Body of pancreas (tissue), 4 donors: ENCODE results near the gene SLC9A8.

ENCODE experiments used
- POLR2A ChIP-seq, 3 donors: fragments of 450-650 bp; IDR thresholded peaks; one replicate each; pipeline ENCODE4 v1.6.1; 2016; ENCODE audit warnings: antibody characterized with exemption in 3 of 3, mild to moderate bottlenecking in 2 of 3
- TF ChIP-seq, protein P1 (sequence below), 7 experiments: fragments of 450-650 bp in 4 of 7; fragments of 200-600 bp in 3 of 7; sonication (generic) in 3 of 7; IDR thresholded peaks; one replicate each; pipeline ENCODE4 v1.5.1; 2016 to 2019; ENCODE audit warnings: antibody characterized with exemption in 7 of 7

DNA sequence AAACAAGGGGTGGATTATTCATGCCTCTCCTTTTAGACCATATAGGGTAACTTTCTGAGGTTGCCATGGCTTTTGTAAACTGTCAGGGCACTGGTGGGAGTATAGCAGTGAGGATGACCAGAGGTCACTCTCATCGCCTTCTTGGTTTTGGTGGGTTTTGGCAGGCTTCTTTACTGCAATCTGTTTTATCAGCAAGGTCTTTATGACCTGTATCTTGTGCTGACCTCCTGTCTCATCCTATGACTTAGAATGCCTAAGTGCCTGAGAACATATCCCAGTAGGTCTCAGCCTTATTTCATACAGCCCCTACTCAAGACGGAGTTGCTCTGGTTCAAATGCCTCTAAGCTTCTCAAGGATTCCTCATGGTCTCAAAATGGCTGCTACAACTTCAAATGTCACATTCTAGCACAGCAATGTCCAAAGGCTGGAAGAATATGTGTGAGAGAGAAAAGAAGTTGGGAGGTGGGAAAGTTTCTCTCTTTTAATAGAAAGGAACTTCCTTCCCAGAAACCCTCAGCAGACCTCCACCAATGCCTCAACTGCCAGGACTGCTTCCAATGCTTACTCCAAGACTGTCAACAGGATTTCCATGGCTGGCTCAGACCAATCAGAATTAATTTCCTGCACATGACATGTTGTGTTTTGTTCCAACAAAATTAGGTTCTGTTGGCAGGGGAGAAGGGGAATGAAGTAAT is 46.6 kb upstream of the SLC9A8 start:
- TF ChIP-seq, protein P1, sequence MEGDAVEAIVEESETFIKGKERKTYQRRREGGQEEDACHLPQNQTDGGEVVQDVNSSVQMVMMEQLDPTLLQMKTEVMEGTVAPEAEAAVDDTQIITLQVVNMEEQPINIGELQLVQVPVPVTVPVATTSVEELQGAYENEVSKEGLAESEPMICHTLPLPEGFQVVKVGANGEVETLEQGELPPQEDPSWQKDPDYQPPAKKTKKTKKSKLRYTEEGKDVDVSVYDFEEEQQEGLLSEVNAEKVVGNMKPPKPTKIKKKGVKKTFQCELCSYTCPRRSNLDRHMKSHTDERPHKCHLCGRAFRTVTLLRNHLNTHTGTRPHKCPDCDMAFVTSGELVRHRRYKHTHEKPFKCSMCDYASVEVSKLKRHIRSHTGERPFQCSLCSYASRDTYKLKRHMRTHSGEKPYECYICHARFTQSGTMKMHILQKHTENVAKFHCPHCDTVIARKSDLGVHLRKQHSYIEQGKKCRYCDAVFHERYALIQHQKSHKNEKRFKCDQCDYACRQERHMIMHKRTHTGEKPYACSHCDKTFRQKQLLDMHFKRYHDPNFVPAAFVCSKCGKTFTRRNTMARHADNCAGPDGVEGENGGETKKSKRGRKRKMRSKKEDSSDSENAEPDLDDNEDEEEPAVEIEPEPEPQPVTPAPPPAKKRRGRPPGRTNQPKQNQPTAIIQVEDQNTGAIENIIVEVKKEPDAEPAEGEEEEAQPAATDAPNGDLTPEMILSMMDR (IDR thresholded peaks at IDR 0.05), result no peak
- no peak for TF ChIP-seq POLR2A (IDR thresholded peaks at IDR 0.05)
